ENCODE results near the gene XRCC4. TPM values are rescaled to one million over a fixed set of nuclear protein-coding genes. Genes with fewer than 3 reads are reported as not detected.

Gene XRCC4
- total and polyA plus RNA-seq, 9 of the 15 experiments (the other 6 are each of a cell fraction or from before 2014, with no cell fraction given), result 13.6 to 61.6 (median 22.4) TPM

DNA sequence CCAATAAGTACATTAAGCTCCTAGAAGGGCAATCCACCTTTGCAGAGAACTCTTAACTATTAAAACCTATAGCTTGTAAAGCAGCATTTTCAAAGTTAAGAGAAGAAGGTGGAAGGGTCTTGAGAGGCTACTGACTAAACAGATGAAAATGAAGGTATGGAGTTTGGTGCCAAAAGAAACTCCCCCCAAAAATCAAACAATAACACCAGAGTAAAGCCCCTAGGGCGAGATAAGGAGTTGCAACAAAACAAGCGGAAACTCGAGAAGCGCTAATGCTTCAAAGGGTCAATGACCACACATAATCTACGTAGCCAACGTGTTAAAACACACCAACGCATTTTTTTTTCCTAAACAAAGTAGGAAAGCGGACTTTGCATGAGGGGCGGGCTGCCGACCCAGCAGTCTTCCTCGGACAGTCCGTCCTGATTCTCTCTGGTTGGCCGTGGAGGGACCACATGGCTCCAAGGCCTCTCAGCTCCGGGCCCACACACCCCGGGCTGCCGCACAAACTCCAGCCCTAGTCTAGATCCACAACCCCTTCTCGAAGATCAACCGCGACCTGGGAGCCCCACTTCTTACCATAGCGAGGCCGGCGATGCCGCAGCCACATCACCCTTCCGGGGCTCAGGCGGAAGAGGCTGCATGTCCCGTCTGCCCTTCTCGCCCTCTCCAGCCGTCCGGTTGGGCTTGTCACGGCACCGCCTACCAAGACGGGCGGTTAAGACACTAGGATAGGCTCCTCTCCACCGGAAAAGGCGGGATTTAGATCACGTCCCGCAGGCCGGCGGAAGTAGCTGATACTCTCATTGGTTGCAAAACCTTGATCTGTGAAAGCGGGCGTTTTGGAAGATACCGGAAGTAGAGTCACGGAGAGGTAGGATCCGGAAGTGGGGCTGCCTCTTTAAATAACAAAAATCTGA is at the start of gene XRCC4, which contains the start of gene TMEM167A (continued):
- TF ChIP-seq SAP30 (IDR thresholded peaks at IDR 0.05; ENCODE audit: borderline replicate concordance, insufficient read depth, low read depth, low read length, poor library complexity, severe bottlenecking) (peak; percentile 13), SIN3B (IDR thresholded peaks at IDR 0.05; ENCODE audit: low read depth) (peak; percentile 61; the same call in 1 of the 2 replicates), CHCHD3 (CRISPR knock-in tag; IDR thresholded peaks at IDR 0.05) (no peak), KAT2B (IDR thresholded peaks at IDR 0.05; ENCODE audit: low read depth, low read length) (no peak), RNF2 (IDR thresholded peaks at IDR 0.05) (no peak), POLR2AphosphoS5 (IDR thresholded peaks at IDR 0.05; ENCODE audit: control insufficient read depth, insufficient read depth, low read depth, low read length) (peak; percentile 93), ZBTB1 (CRISPR knock-in tag; IDR thresholded peaks at IDR 0.05; ENCODE audit: borderline replicate concordance, low read depth) (peak; percentile 40; the same call in 1 of the 2 replicates), ZNF239 (CRISPR knock-in tag; IDR thresholded peaks at IDR 0.05) (no peak), E2F3 (CRISPR knock-in tag; IDR thresholded peaks at IDR 0.05) (0 out of 2 replicates have a peak, but pooled peaks have one; percentile 39), ARID1B (IDR thresholded peaks at IDR 0.05) (no peak), TRIM24 (IDR thresholded peaks at IDR 0.05) (no peak), ATF7 (IDR thresholded peaks at IDR 0.05) (peak; percentile 68), ZKSCAN1 (IDR thresholded peaks at IDR 0.05; ENCODE audit: low read depth, low read length) (no peak), TSC22D4 (tag; IDR thresholded peaks at IDR 0.05) (no peak), FOXK1 (CRISPR knock-in tag; IDR thresholded peaks at IDR 0.05; ENCODE audit: borderline replicate concordance) (no peak), NFYB (IDR thresholded peaks at IDR 0.05; ENCODE audit: extremely low read depth, insufficient read length) (peak; percentile 53), ZNF75A (CRISPR knock-in tag; IDR thresholded peaks at IDR 0.05) (no peak), ELF4 (CRISPR knock-in tag; IDR thresholded peaks at IDR 0.05) (no peak), CCAR2 (IDR thresholded peaks at IDR 0.05; ENCODE audit: low read depth, low read length) (no peak), RFX5 (IDR thresholded peaks at IDR 0.05; ENCODE audit: low read depth, low read length) (no peak), ZNF584 (CRISPR knock-in tag; IDR thresholded peaks at IDR 0.05; ENCODE audit: low read depth) (no peak), DIDO1 (tag; IDR thresholded peaks at IDR 0.05; ENCODE audit: low read depth) (no peak), SMARCE1 (IDR thresholded peaks at IDR 0.05) (no peak), POLR2A (conservative IDR thresholded peaks at IDR 0.05) (peak; percentile 97), TAF1 (IDR thresholded peaks at IDR 0.05; ENCODE audit: control insufficient read depth, extremely low read depth, insufficient read depth, low read length, severe bottlenecking) (peak; percentile 89)
- TF ChIP-seq, protein P1, sequence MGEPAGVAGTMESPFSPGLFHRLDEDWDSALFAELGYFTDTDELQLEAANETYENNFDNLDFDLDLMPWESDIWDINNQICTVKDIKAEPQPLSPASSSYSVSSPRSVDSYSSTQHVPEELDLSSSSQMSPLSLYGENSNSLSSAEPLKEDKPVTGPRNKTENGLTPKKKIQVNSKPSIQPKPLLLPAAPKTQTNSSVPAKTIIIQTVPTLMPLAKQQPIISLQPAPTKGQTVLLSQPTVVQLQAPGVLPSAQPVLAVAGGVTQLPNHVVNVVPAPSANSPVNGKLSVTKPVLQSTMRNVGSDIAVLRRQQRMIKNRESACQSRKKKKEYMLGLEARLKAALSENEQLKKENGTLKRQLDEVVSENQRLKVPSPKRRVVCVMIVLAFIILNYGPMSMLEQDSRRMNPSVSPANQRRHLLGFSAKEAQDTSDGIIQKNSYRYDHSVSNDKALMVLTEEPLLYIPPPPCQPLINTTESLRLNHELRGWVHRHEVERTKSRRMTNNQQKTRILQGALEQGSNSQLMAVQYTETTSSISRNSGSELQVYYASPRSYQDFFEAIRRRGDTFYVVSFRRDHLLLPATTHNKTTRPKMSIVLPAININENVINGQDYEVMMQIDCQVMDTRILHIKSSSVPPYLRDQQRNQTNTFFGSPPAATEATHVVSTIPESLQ (CRISPR knock-in tag; IDR thresholded peaks at IDR 0.05), result 0 out of 2 replicates have a peak, but pooled peaks have one; percentile 28
- TF ChIP-seq, protein P2, sequence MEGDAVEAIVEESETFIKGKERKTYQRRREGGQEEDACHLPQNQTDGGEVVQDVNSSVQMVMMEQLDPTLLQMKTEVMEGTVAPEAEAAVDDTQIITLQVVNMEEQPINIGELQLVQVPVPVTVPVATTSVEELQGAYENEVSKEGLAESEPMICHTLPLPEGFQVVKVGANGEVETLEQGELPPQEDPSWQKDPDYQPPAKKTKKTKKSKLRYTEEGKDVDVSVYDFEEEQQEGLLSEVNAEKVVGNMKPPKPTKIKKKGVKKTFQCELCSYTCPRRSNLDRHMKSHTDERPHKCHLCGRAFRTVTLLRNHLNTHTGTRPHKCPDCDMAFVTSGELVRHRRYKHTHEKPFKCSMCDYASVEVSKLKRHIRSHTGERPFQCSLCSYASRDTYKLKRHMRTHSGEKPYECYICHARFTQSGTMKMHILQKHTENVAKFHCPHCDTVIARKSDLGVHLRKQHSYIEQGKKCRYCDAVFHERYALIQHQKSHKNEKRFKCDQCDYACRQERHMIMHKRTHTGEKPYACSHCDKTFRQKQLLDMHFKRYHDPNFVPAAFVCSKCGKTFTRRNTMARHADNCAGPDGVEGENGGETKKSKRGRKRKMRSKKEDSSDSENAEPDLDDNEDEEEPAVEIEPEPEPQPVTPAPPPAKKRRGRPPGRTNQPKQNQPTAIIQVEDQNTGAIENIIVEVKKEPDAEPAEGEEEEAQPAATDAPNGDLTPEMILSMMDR (IDR thresholded peaks at IDR 0.05 in 2 of 3, conservative IDR thresholded peaks at IDR 0.05 in 1 of 3; ENCODE audit: insufficient read depth in 2 of 3, low read depth in 1 of 3, low read length in 3 of 3), result no peak
